Right cardiac atrium (tissue), 5 donors: ENCODE measurements around the gene SLF2. TPM values are rescaled to one million over a fixed set of nuclear protein-coding genes. Genes with fewer than 3 reads are reported as not detected.

ENCODE experiments used
- ATAC-seq, 2 donors: fragments of 200-7000 bp; cut with Tn5 transposase; one replicate each; pipeline versions ENCODE4 v1.8.0 to v1.9.1; 2020; ENCODE audit warnings: moderate library complexity in 2 of 2, mild to moderate bottlenecking in 1 of 2
- DNase-seq, 3 donors: peaks; one replicate each; pipeline ENCODE4 v3.0.0-alpha.2; 2020
- H3K27ac ChIP-seq: one replicate; pipeline ENCODE4 v1.5.1; 2013; ENCODE audit warnings: mild to moderate bottlenecking, low read length, control low read depth, moderate library complexity
- H3K27me3 ChIP-seq: one replicate; pipeline ENCODE4 v1.6.1; 2013; ENCODE audit not compliant: control insufficient read depth, insufficient read depth
- H3K4me1 ChIP-seq: one replicate; pipeline ENCODE4 v1.6.1; 2013; ENCODE audit warnings: low read length; ENCODE audit not compliant: control insufficient read depth, insufficient read depth
- H3K4me3 ChIP-seq: one replicate; pipeline ENCODE4 v1.5.1; 2013; ENCODE audit warnings: low read length, control low read depth
- H3K9me3 ChIP-seq: one replicate; pipeline ENCODE4 v1.6.1; 2013; ENCODE audit warnings: low read length; ENCODE audit not compliant: control insufficient read depth
- WGBS: extraction: QIAGEN DNeasy Blood & Tissue Kit; methylation state at CpG from one replicate; pipeline ENCODE4 v1.1.7; 2013; 5-methylcytosine and 5-hydroxymethylcytosine counted together
- intact Hi-C, 4 donors: fragments of 100-400 bp; cut with DNase I; formaldehyde crosslinking; loops; one replicate each; pipeline versions ENCODE4 v1.11.0 to v1.14.0; 2022 to 2023
- polyA plus RNA-seq: library from polyadenylated mRNA; stranded (reverse); fragments of 200-250 nt; gene quantifications from one replicate; pipeline ENCODE4 v1.2.3, GENCODE V29; 2013
- total RNA-seq, 4 donors: library from RNA; stranded (reverse); fragmentation: NEBNext Ultra II Directional; extraction: Animal tissue kit (Norgen Biotek cat#: 25700); gene quantifications; one replicate each; pipeline ENCODE4 v1.2.1, GENCODE V29; 2021
- donor health status: healthy with polysubstance abuse.
- donor health status: DM: no; HTN: yes; CAD: no.
- donor health status: DM: no; HTN: no; CAD: no.
- donor health status: DM: no; HTN: yes; CAD: no; lungs with severe emphysema.
- donor health status: DM: yes; HTN: yes; CAD: no.

SLF2 gene
- total and polyA plus RNA-seq, 5 donors: 7.4 to 22.6 (median 19.1) TPM

DNA sequence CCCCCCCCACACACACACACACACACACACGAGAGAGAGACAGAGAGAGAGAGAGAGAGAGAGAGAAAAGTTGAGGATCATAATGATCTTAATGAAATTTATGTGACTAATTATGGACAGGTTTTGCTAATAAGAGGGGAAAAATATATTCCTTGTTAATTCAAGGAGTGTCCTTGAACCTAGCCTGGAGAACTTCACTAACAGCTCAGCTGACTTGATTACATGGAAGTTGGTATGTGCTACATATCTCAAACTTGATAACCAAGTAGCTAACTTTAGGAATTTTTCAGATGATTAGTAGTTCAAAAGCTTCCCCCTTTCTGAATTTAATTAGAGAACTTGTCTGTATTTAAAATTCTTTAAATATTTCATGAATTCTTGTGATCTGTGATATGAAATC is 15.3 kb downstream of the SLF2 start:
- ATAC-seq: no peak
- no peak for DNase-seq
- intact Hi-C loops: no loop called here
- Histone ChIP-seq H3K4me3 (no peak overlapping the region), H3K27me3 (no peaks in the 10 kb centered on the region), H3K27ac (no peak overlapping the region), H3K4me1 (no peaks in the 10 kb centered on the region), H3K9me3 (no peaks in the 10 kb centered on the region)
- 9% methylated on average over 1 of the region's 1 CpG for WGBS

DNA sequence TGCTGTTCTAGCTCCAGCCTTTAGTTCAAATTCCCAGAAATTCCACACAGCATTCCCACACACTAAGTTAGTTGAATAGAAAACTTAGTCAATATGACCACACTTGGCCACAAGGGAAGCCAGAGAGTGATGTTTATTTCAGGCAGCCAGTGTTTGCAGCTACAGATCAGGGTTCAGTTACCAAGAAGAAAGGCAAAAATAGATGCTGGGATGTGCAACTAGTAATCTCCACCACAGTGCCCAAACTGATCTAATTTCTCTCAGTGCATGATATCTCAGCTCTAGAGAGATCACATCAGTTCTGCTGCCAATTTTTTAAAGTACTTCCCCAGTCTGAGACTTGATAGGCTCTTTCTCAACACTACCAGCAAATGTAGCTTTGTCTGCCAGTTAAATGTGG is 17.6 kb downstream of the SLF2 start:
- Histone ChIP-seq H3K27ac (no peak overlapping the region), H3K4me1 (no peaks in the 10 kb centered on the region), H3K27me3 (no peaks in the 10 kb centered on the region), H3K4me3 (no peak overlapping the region), H3K9me3 (no peaks in the 10 kb centered on the region)
- ATAC-seq: peak in 1 of 2 donors; percentile 50
- intact Hi-C loops: no loop called here
- no peak for DNase-seq

DNA sequence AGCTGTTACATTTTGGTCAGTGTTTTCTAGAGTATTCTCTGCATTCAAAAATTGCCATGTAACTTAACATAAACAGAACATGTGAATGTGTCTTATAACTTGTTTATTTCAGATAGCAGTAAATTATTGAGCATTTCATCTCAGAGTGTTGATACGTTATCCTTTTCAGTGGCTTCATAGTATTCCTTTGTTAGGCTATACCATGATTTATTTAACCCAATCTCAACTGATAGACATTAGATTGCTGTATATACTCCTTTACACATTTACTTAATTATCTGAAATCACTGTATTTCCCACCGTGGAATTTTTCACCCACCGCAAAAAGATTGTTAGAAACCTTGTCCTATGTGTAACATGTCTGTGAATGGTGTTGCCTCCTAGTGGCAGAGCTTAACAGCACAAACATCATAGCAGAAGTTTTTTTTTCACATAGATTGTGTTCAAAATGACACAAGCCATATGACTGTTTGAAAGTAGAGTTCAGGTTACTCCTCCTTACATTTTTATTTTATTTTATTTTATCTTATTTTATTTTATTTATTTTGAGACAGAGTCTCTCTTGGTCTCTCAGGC is 21.4 kb downstream of the SLF2 start:
- Histone ChIP-seq H3K27me3 (no peaks in the 10 kb centered on the region), H3K4me1 (no peaks in the 10 kb centered on the region), H3K4me3 (no peak overlapping the region), H3K9me3 (no peaks in the 10 kb centered on the region), H3K27ac (no peak overlapping the region)
- intact Hi-C loops: no loop called here
- ATAC-seq (no peak), DNase-seq (no peak)
- 96% methylated on average over 3 of the region's 3 CpGs for WGBS

GRCh38 chr10:100939763-100940344 is 27.1 kb downstream of the SLF2 start:
- Histone ChIP-seq H3K9me3 (no peaks in the 10 kb centered on the region), H3K27me3 (no peaks in the 10 kb centered on the region), H3K4me1 (no peaks in the 10 kb centered on the region), H3K27ac (no peak overlapping the region), H3K4me3 (no peak overlapping the region)
- intact Hi-C loops: no loop called here
- no peak for ATAC-seq
- no peak for DNase-seq

- no peaks in the 10 kb centered on the region for H3K9me3 ChIP-seq
- H3K27ac ChIP-seq: no peak overlapping the region
- no peak overlapping the region for H3K4me3 ChIP-seq
- ATAC-seq (no peak), DNase-seq (no peak)
- no peaks in the 10 kb centered on the region for H3K27me3 ChIP-seq
- intact Hi-C loops: no loop called here
- H3K4me1 ChIP-seq: no peaks in the 10 kb centered on the region
- 97% methylated on average over 3 of the region's 3 CpGs for WGBS
These were observed 29.5 kb downstream of the SLF2 start for GRCh38 chr10:100942229-100942628.

- intact Hi-C loops: no loop called here
- no peak for ATAC-seq
These were observed 30.7 kb downstream of the SLF2 start for GRCh38 chr10:100943508-100943907.

GRCh38 chr10:100945754-100946153 is 33.0 kb downstream of the SLF2 start:
- Histone ChIP-seq H3K27ac (no peak overlapping the region), H3K27me3 (no peaks in the 10 kb centered on the region), H3K9me3 (no peaks in the 10 kb centered on the region), H3K4me3 (no peak overlapping the region), H3K4me1 (no peaks in the 10 kb centered on the region)
- intact Hi-C loops: no loop called here
- ATAC-seq (no peak), DNase-seq (no peak)

More at GRCh38 chr10:100943508-100943907, 30.7 kb downstream of the SLF2 start:
- Histone ChIP-seq H3K9me3 (no peaks in the 10 kb centered on the region), H3K4me1 (no peaks in the 10 kb centered on the region), H3K27me3 (no peaks in the 10 kb centered on the region), H3K4me3 (no peak overlapping the region), H3K27ac (no peak overlapping the region)
- DNase-seq: no peak

DNA sequence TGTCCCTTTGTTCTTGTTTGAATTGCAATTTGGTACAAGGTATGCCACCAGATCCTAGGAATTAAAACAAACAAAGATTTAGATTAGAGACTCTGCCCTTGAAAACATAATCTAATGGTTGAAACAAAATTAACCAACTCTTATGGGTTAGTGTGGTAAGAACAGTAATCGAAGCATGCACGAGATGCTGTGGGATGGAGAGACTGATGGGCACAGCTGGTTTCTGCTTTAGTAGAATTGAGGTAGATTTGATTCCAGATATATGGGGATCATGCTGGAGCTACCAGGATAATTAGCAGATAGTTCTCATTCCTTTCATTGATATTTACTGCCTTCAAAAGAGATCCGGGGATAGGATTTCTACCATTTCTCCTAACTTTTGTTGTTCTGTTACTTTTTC is 36.2 kb downstream of the SLF2 start:
- 90% methylated on average over 3 of the region's 3 CpGs for WGBS
- H3K9me3 ChIP-seq: no peaks in the 10 kb centered on the region
- intact Hi-C loops: no loop called here
- ATAC-seq (no peak), DNase-seq (no peak)
- H3K4me3 ChIP-seq: no peak overlapping the region
- H3K27me3 ChIP-seq: no peaks in the 10 kb centered on the region
- no peak overlapping the region for H3K27ac ChIP-seq
- H3K4me1 ChIP-seq: no peaks in the 10 kb centered on the region

DNA sequence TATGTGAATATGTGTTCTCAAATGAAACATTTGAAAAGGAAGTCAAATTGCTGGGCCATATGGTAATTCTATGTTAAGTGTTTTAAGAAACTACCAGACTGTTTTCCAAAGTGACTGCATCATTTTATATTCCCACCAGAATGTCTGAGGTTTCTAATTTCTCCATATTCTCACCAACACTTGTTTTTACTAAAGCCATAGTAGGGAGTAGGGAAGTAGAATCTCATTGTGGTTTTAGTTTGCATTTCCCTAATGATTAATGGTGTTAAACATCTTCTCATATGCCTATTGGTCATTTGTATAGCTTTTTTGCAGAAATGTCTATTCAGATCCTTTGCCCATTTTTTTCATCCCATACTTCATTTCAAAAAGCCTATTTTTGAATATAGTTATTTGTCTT is 47.5 kb downstream of the SLF2 start:
- no peak for ATAC-seq
- intact Hi-C loops: no loop called here

DNA sequence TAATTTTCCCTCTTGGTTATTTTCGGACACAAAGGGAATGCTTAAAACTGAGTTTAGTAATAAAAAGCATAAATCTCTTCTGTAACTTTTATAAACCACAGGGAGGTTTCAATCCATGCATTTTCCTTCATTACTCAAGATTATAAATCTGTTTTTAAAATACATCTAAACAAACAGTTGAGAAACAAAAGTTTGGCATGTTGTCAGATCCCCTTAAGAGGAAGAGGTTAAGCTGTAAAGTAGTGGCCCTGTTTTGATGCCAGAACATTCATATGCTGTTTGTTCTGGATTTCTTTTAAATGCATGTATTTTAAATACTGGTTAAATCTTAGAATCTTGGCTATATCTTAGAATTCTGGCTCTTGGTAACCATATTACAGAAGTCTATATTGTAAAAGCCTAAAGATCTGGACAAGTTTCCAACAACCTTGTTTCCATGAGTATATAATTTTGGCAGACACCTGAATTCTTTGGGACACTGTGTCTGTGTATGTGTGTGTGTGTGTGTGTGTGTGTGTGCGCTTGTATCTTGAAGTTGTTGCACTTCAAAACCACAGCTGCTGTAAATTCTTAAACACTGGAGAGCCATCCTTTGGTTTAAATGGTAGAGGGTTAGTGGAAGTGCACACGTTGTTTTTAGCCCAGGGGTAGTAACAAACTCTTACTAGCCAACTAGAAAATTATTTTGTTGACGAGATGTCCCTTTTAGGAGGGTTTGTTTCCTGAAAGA is 49.8 kb downstream of the SLF2 start:
- 77% methylated on average over 4 of the region's 4 CpGs for WGBS
- ATAC-seq (no peak), DNase-seq (no peak)
- H3K9me3 ChIP-seq: no peaks in the 10 kb centered on the region
- no peak overlapping the region for H3K4me3 ChIP-seq
- H3K27ac ChIP-seq: no peak overlapping the region
- no peaks in the 10 kb centered on the region for H3K27me3 ChIP-seq
- H3K4me1 ChIP-seq: no peaks in the 10 kb centered on the region
- intact Hi-C loops: no loop called here

More for the DNA sequence above, 47.5 kb downstream of the SLF2 start:
- no peak overlapping the region for H3K27ac ChIP-seq
- H3K9me3 ChIP-seq: no peaks in the 10 kb centered on the region
- H3K27me3 ChIP-seq: no peaks in the 10 kb centered on the region
- no peak for DNase-seq
- no peaks in the 10 kb centered on the region for H3K4me1 ChIP-seq
- no peak overlapping the region for H3K4me3 ChIP-seq

DNA sequence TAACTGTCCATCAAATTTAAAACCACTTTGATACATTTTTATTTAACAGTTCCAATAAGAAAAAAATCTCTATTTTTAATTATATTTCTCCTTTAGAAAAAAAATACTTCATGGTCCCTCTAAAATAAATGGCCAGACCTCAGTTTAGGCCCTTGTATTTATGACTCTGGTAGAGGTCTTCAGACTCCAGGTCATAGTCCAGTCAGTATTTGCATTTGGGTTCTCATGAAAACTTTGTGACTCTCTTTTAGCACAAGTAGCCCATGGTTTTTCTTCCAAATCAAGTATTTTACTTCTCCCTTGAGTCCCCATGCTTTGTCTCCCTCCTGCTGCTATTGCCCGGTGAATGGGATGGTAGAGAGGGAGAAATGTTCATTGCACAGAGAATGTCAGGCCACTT is 51.1 kb downstream of the SLF2 start:
- 96% methylated on average over 1 of the region's 1 CpG for WGBS
- intact Hi-C loops: no loop called here
- DNase-seq (no peak), ATAC-seq (no peak)
- H3K4me1 ChIP-seq: no peaks in the 10 kb centered on the region
- H3K9me3 ChIP-seq: no peaks in the 10 kb centered on the region
- no peak overlapping the region for H3K27ac ChIP-seq
- H3K4me3 ChIP-seq: no peak overlapping the region
- no peaks in the 10 kb centered on the region for H3K27me3 ChIP-seq
